SH-SY5Y (cell line): ENCODE measurements around the gene ANKUB1.

Experiments
- GATA2 ChIP-seq: IDR thresholded peaks from 2 replicates; pipeline ENCODE4 v1.6.1; 2011; ENCODE audit warnings: mild to moderate bottlenecking, low read depth, low read length
- GATA3 ChIP-seq: IDR thresholded peaks from 2 replicates; pipeline ENCODE4 v1.6.1; 2011; ENCODE audit warnings: low read depth, mild to moderate bottlenecking, low read length, moderate library complexity

GRCh38 chr3:149736175-149736952 is 56.0 kb downstream of the ANKUB1 start:
- no peak for TF ChIP-seq GATA3
- no peak for TF ChIP-seq GATA2
